Medulla oblongata (tissue), 1 donor: ENCODE measurements around the gene PPM1B.
"Not testable (repeated sequence)": the region's sequence is repeated elsewhere in the genome, so short reads cannot be mapped to it uniquely, and the experiment has no call there.

ENCODE experiments used
- DNase-seq: peaks from one replicate; pipeline ENCODE4 v3.0.0-alpha.2; 2015; ENCODE audit errors: extremely low spot score

Gene PPM1B

GRCh38 chr2:44250376-44250775 is 81.7 kb downstream of the PPM1B start:
- DNase-seq, result no peak

- DNase-seq, result no peak
Measured at GRCh38 chr2:44254023-44254422, 85.3 kb downstream of the PPM1B start.

- DNase-seq, result not testable (repeated sequence)
Measured at GRCh38 chr2:44255704-44256103, 87.0 kb downstream of the PPM1B start.

- DNase-seq, result not testable (repeated sequence)
Measured at GRCh38 chr2:44257802-44258201, 89.1 kb downstream of the PPM1B start.

GRCh38 chr2:44267269-44267795 is 98.7 kb downstream of the PPM1B start:
- no peak for DNase-seq

GRCh38 chr2:44267796-44268648 is 99.3 kb downstream of the PPM1B start:
- DNase-seq, result peak; percentile 57

GRCh38 chr2:44269831-44270230 is 101.2 kb downstream of the PPM1B start:
- peak; percentile 64 for DNase-seq

GRCh38 chr2:44271296-44271695 is 102.6 kb downstream of the PPM1B start:
- no peak for DNase-seq

- no peak for DNase-seq
Measured at GRCh38 chr2:44273076-44273475, 104.4 kb downstream of the PPM1B start.

- no peak for DNase-seq
Measured at GRCh38 chr2:44273596-44273995, 104.9 kb downstream of the PPM1B start.

- no peak for DNase-seq
Measured at GRCh38 chr2:44275927-44276303, 107.2 kb downstream of the PPM1B start.

- DNase-seq, result no peak
Measured at GRCh38 chr2:44277541-44277940, 108.9 kb downstream of the PPM1B start.

- DNase-seq, result no peak
Measured at GRCh38 chr2:44280869-44281268, 112.2 kb downstream of the PPM1B start.
